Measurements from ENCODE around the gene WDR81. TPM values are rescaled to one million over a fixed set of nuclear protein-coding genes. Genes with fewer than 3 reads are reported as not detected.
"Not testable (repeated sequence)": the region's sequence is repeated elsewhere in the genome, so short reads cannot be mapped to it uniquely, and the experiment has no call there.

Gene WDR81
- total and polyA plus RNA-seq, 2 donors (not counting 3 experiments of a cell fraction or from before 2014, with no cell fraction given): 10.4 to 17.3 TPM

- intact Hi-C loops (cut with micrococcal nuclease): loop anchor here (1.0 kb wide), 1 partner anchor 63 kb away; no protein-coding TSS in a partner anchor
- no peak overlapping the region for H3K4me3 ChIP-seq (replicated peaks in 1 of 3; ENCODE audit: insufficient read depth in 1 of 3, low read depth in 1 of 3, low read length in 3 of 3)
- DNase-seq (ENCODE audit: low read depth, low spot score) (peak; percentile 58), FAIRE-seq (peak; percentile 86)
- no TSS peak for BruUV-seq (replicated peaks)
- peaks cover 13% of the 10 kb centered on the region for H3K4me1 ChIP-seq (ENCODE audit: control insufficient read depth, extremely low read depth, insufficient read depth, low read length)
- no peaks in the 10 kb centered on the region for H4K20me1 ChIP-seq (replicated peaks; ENCODE audit: control insufficient read depth, extremely low read depth, insufficient read depth, low read length)
- no peaks in the 10 kb centered on the region for H3K27me3 ChIP-seq (ENCODE audit: control insufficient read depth in 2 of 2, insufficient read depth in 2 of 2, low read length in 2 of 2)
- dilution Hi-C loops (cut with MboI; ENCODE audit: extremely low pct_ligation_motif_present, low sequenced_read_pairs): no loop called here
- no peak for TF ChIP-seq MAX (IDR thresholded peaks at IDR 0.05; ENCODE audit: insufficient read depth, insufficient read length)
- no peak for TF ChIP-seq MYC (IDR thresholded peaks at IDR 0.05; ENCODE audit: low read depth, low read length)
- no peak for TF ChIP-seq POLR2A (IDR thresholded peaks at IDR 0.05; ENCODE audit: low read depth, low read length)
- peak; percentile 90 to 92 for TF ChIP-seq CTCF (IDR thresholded peaks at IDR 0.05; ENCODE audit: extremely low read depth in 1 of 2, insufficient read depth in 1 of 2, low read depth in 1 of 2, low read length in 2 of 2)
- TF ChIP-seq EZH2 (IDR thresholded peaks at IDR 0.05; ENCODE audit: borderline replicate concordance, low read depth, low read length, severe bottlenecking): no peak
- no peak for TF ChIP-seq FOS (IDR thresholded peaks at IDR 0.05; ENCODE audit: borderline replicate concordance, insufficient read depth, low read length)
- no peak for TF ChIP-seq JUN (IDR thresholded peaks at IDR 0.05; ENCODE audit: borderline replicate concordance, insufficient read depth, insufficient read length, low read depth)
- TF ChIP-seq GATA2 (IDR thresholded peaks at IDR 0.05; ENCODE audit: insufficient read depth, insufficient read length, low read depth, low read length): no peak
- H3K27ac ChIP-seq (ENCODE audit: insufficient read depth, low read depth, low read length): no peak overlapping the region
- peaks cover under 1% of the 10 kb centered on the region for H3K79me2 ChIP-seq (ENCODE audit: control insufficient read depth, insufficient read depth, low read length)
- H3K9me3 ChIP-seq (replicated peaks; ENCODE audit: control insufficient read depth, insufficient read depth, low read length): no peaks in the 10 kb centered on the region
- POLR2A ChIA-PET: interaction anchor here (1.4 kb wide), 1 partner anchor 63 kb away, joined by 4 read pairs; no protein-coding TSS in a partner anchor
- no peaks in the 10 kb centered on the region for H3K9me1 ChIP-seq (replicated peaks; ENCODE audit: control insufficient read depth, extremely low read depth, insufficient read depth, low read length)
- H2AFZ ChIP-seq (ENCODE audit: low read depth, low read length): no peak overlapping the region
- H3K4me2 ChIP-seq (ENCODE audit: insufficient read depth, low read length): no peak overlapping the region
- H3K9ac ChIP-seq (replicated peaks; ENCODE audit: extremely low read depth, insufficient read depth, low read length): no peak overlapping the region
- H3K36me3 ChIP-seq (ENCODE audit: control insufficient read depth in 2 of 2, extremely low read depth in 1 of 2, insufficient read depth in 2 of 2, low read length in 2 of 2): no peaks in the 10 kb centered on the region
- CTCF ChIA-PET: interaction anchor here (0.6 to 12.8 kb wide), 29 partner anchors 12 to 305 kb away, joined by 3 to 262 read pairs (median 4); partner anchors contain the start of genes RPA1 and SMYD4
Observed at GRCh38 chr17:1720856-1721386, 3.6 kb upstream of the WDR81 start.

- H3K27me3 ChIP-seq (ENCODE audit: control insufficient read depth in 2 of 2, insufficient read depth in 2 of 2, low read length in 2 of 2); H3K9me1 ChIP-seq (replicated peaks; ENCODE audit: control insufficient read depth, extremely low read depth, insufficient read depth, low read length); H2AFZ ChIP-seq (ENCODE audit: low read depth, low read length); FAIRE-seq; dilution Hi-C loops (cut with MboI; ENCODE audit: extremely low pct_ligation_motif_present, low sequenced_read_pairs); H3K27ac ChIP-seq (ENCODE audit: insufficient read depth, low read depth, low read length); H3K9me3 ChIP-seq (replicated peaks; ENCODE audit: control insufficient read depth, insufficient read depth, low read length); H3K79me2 ChIP-seq (ENCODE audit: control insufficient read depth, insufficient read depth, low read length); BruUV-seq (replicated peaks); H3K4me3 ChIP-seq (replicated peaks in 1 of 3; ENCODE audit: insufficient read depth in 1 of 3, low read depth in 1 of 3, low read length in 3 of 3); intact Hi-C loops (cut with micrococcal nuclease); H3K9ac ChIP-seq (replicated peaks; ENCODE audit: extremely low read depth, insufficient read depth, low read length); DNase-seq (ENCODE audit: low read depth, low spot score); H3K4me2 ChIP-seq (ENCODE audit: insufficient read depth, low read length); H3K36me3 ChIP-seq (ENCODE audit: control insufficient read depth in 2 of 2, extremely low read depth in 1 of 2, insufficient read depth in 2 of 2, low read length in 2 of 2); H4K20me1 ChIP-seq (replicated peaks; ENCODE audit: control insufficient read depth, extremely low read depth, insufficient read depth, low read length): not testable (repeated sequence)
- ChIA-PET POLR2A (interaction anchor here (0.7 to 1.4 kb wide), 2 partner anchors 58 to 62 kb away, joined by 3 to 4 read pairs; no protein-coding TSS in a partner anchor), CTCF (interaction anchor here (0.7 to 12.8 kb wide), 15 partner anchors 11 to 193 kb away, joined by 3 to 262 read pairs (median 5); partner anchors contain the start of genes RPA1 and SMYD4)
- H3K4me1 ChIP-seq (ENCODE audit: control insufficient read depth, extremely low read depth, insufficient read depth, low read length): peaks cover 13% of the 10 kb centered on the region
Observed at GRCh38 chr17:1722022-1722421, 2.5 kb upstream of the WDR81 start.

All from endothelial cell of umbilical vein (primary cell).